NCI-H2196 (cell line): ENCODE measurements around the gene LRRC37B.
"Not testable (repeated sequence)": the region's sequence is repeated elsewhere in the genome, so short reads cannot be mapped to it uniquely, and the experiment has no call there.

ENCODE experiments used
- DNase-seq: peaks from one replicate; lab custom pipeline; 2025; ENCODE audit not compliant: unreplicated experiment; lab: John Stamatoyannopoulos, UW

The LRRC37B gene

DNA sequence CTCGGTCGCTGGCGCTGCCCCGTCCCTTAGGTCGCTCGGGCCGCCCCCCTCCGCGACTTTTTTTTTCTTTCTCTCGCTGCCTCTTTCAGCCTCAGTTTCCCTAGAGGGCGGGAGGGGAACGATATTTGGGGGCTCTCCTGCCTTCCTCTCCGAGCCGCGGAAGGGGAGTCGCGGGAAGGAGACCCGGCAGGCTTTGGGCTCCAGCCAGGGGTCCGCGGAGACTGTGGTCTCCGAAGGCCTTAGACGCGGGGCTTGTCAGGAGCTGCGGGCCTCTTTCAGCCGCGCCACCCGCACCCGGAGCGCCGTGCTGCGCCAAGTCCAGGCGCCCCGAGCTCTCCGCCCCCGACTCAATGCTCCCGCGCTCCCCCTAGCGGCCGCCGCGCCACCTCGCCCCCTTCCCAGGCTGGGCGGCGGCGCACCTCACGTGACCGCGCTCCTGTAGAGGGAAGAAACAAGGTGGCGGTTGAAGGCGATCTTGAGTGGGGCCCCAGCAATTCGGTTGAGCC, at the start of gene LRRC37B:
LRRC37B (plus strand) TSS at position 427 of the 506 bp plus-strand sequence. CDS start 14,010 bp downstream, outside the sequence.
- DNase-seq, result peak; percentile 48

DNA sequence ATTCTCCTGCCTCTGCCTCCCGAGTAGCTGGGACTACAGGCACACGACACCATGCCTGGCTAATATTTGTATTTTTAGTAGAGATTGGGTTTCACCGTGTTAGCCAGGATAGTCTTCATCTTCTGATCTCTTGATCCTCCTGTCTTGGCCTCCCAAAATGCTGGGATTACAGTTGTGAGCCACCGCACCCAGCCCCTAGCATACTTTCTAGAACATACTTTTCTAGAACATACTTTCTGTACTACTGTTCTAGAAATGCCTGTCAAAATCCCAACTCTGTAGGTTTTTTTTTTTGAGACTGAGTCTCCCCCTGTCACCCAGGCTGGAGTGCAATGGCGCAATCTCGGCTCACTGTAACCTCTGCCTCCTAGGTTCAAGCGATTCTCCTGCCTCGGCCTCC, 43.1 kb upstream of the LRRC37B start:
- not testable (repeated sequence) for DNase-seq

DNA sequence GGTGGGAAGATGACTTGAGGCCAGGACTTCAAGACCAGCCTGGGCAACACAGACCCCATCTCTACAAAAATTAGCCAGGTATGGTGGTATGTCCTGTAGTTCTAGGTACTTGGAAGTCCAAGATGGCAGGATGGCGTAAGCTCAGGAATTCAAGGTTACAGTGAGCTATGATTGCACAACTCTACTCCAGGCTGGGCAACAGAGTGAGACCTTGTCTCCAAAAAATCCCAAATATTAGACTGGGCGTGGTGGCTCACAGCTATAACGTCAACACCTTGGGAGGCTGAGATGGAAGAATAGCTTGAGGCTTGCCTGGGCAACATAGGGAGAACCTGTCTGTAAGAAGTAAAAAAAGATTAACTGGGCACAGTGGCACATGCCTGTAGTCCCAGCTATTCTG, 39.5 kb upstream of the LRRC37B start:
- DNase-seq, result no peak

DNA sequence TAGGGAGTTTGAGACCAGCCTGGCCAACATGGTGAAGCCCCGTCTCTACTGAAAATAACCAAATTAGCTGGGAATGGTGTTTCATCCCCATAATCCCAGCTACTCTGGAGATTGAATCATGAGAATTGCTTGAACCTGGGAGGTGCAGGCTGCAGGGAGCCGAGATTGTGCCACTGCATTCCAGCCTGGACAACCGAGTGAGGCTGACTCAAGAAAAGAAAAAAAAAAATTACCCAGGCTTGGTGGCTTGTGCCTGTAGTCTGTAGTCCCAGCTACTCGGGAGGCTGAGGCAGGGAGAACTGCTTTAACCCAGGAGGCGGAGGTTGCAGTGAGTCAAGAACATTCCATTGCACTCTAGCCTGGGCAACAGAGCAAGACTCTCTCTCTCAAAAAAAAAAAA, 36.8 kb upstream of the LRRC37B start:
- DNase-seq, result not testable (repeated sequence)

DNA sequence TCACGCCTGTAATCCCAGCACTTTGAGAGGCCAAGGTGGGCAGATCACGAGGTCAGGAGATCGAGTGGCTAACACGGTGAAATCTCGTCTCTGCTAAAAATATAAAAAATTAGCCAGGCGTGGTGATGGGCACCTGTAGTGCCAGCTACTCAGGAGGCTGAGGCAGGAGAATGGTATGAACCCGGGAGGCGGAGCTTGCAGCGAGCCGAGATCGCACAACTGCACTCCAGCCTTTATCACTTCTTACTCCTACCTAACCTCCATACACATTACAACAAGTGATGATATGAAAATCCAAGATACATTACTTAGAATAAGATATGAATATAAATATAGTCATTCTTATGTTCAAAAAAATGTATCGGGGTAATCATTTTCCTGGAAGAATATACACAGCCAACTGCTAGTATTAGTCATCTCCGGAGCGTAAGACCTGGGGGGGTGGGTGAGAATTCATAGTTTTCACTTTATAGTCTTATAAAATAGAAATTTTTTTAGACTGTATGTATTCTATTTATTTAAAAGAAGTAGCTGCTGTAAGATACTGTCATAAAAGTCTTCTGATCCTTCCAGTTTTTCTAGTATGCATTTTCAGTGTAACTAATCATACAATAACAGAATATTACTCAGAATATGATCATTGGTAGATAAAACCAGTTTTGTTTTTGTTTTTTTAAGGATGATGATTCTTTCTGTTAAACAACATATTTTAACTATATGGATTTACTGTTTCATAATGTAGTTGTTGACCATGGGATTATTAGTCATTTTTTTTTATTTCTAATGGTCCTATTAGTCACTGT, 32.7 kb upstream of the LRRC37B start:
- DNase-seq, result not testable (repeated sequence)

DNA sequence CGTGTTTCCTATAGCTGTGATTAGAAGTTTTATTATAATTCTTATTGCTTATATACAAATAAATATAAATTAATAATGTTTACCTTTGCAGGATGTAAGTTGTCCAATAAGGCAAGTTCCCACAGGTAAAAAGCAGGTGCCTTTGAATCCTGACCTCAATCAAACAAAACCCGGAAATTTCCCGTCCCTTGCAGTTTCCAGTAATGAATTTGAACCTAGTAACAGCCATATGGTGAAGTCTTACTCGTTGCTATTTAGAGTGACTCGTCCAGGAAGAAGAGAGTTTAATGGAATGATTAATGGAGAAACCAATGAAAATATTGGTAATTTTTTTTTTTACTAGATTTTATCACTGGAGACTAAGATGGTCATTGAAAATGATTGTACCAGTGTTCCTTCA, 31.8 kb upstream of the LRRC37B start:
- not testable (repeated sequence) for DNase-seq

DNA sequence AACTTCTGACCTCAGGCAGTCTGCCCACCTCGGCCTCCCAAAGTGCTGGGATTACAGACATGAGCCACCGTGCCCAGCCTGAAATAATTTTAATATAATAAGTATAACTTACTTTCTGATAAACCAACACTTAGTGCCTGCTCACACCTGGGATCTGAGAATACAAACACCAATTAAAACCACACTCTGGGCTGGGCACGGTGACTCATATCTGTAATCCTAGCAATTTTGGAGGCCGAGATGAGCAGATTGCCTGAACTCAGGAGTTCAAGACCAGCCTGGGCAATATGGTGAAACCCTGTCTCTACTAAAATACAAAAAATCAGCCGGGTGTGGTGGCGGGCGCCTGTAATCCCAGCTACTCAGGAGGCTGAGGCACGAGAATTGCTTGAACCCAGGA, 15.4 kb upstream of the LRRC37B start:
- DNase-seq, result not testable (repeated sequence)

DNA sequence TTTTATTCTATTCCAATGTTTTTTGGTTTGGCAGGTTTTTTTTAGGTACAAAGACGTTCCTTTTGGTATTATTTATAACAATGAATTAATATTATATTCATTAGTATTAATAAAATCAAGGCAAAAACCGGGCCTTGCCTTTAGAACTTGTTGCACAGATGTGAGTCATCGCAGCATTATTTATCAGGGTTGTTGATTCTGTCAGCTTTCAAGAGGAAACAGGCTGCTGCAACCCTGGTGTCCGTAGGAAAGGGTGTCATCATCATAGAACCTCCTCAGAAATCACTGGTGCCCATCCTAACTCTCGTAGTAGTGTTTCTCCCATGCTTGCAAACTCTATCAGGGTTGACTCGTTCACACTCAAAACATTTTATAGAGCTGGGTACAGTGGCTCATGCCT, 10.2 kb upstream of the LRRC37B start:
- DNase-seq, result no peak

DNA sequence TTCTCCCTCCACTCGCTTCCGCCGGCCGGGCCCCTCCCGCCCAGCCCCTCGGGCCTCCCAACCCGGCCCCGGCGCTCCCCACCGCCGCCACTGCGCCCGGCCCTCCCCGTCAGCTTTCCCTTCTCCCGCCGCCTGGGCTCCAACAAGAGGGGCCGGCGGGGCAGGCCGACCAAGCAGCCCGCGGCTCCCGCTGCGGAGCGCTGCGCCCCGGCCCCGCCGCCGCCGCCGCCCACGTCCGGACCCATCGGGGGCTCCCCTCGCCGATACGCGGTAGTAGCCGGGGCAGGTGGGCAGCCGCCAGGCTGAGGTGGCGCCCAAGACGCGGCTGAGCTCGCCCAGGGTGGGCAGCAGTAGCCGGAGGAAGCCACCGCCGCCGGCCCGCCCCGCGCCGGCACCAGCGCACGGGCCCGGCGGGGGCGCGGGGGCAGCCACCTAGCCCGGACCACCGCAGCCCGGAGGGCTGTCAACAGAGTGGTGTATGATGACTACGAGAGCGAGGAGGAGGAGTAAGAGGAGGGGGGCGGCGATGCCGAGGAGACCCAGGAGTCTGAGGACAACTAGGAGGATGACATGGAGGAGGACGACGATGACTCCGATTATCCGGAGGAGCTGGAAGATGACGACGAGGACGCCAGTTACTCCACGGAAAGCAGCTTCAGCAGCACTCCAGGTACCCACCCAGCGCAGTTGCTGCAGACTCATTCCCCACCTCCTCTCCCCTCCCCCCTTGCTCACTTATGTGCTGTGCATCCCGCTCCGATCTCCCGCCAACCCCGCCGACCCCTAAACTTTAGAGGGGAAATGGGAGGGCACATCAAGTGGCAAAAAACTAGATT, 498 bp downstream of the LRRC37B start:
- DNase-seq, result no peak

DNA sequence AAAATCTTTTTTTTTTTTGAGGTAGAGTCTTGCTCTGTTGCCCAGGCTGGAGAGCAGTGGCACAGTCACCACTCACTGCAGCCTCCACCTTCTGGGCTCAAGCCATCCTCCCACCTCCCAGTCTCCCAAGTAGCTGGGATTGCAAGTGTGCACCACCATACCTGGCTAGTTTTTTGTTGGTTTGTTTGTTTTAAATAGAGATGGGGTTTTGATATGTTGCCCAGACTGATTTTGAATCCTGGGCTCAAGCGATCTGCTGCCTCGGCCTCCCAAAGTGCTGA, 2.0 kb downstream of the LRRC37B start:
- no peak for DNase-seq

DNA sequence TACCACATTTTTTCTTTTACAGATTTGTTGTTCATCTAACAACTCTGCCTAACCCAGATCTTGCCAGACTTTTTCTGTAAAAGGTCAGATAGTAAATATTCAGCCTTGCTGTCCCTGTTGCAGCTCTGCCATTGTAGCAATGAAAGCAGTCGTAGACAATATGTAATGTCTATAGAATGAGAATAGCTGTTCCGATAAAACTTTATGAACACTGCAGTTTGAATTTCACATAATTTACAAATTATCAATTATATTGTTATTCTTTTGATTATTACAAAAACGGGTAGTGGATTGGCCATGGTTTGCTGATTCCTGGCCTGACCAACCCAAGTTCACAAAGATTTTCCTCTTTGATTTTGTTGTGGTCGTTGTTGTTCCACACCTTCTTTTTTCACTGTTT, 2.9 kb downstream of the LRRC37B start:
- no peak for DNase-seq

DNA sequence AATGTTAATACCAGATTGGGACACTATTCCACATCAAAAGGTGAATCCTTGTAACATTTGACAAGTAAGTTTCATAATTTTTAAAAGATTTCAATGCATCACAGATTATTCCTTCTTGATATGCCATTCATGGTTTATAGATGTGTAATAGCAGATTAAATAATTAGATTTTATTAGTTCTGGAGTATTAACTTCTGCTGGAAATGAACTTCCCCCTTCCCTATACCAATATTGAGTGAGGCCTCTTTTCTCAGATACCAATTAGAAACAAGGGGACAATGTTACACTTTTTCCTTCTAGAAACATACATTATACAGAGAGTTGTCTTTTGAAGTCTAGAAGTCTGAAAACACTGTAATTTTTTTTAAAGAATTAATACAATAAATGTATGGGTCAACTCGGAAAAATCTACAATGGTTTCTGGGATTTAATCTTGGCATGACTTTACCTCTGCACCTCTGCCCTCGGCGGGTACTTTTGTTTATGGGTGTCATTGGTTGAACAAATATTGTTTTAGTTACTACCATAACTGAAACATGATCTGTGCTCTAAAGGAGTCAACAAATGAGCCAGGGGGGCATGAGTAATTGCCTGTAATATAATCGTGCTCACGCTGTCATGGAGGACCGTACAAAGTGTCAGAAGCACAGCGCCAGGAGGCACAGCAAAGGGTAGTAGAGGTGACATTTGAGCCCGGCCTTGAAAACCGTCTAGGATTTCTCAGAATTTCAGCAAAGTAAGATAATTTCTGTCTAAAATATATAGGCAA, 8.2 kb downstream of the LRRC37B start:
- DNase-seq, result peak; percentile 50

DNA sequence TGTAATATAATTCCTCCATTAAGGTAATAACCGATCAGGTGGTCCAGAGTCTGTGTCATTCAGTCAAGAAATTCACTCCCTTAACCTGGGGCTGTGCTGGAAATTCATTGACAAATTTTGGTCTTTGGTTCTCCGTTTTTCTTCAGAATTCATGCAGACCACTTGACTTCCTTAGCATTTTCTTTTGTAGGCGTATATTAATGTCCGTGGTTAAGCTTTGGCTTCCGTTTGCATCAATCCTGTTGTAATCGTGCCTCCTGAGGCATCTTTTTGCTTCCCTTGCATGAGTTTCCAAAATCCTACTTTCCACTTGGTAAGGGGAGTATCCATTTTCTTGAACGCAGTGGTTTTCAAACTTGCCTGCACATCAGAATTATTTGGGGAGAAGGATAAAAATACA, 9.0 kb downstream of the LRRC37B start:
- DNase-seq, result no peak

DNA sequence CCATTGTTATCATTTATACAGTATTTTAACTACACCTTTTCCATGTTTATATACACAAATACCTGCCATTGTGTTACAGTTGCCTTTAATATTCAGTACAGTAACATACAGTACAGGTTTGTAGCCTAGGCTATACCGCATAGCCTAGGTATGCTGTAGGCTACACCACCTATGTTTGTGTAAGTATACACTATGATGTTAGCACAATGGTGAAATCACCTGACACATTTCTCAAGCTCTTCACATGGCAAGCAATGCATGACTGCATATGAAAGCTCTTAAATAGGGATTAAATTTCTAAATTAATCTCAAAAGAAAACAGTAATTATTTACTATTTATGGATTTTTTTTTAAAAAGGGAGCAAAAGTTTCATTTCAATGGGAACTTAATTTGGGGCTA, 12.0 kb downstream of the LRRC37B start:
- DNase-seq, result no peak

DNA sequence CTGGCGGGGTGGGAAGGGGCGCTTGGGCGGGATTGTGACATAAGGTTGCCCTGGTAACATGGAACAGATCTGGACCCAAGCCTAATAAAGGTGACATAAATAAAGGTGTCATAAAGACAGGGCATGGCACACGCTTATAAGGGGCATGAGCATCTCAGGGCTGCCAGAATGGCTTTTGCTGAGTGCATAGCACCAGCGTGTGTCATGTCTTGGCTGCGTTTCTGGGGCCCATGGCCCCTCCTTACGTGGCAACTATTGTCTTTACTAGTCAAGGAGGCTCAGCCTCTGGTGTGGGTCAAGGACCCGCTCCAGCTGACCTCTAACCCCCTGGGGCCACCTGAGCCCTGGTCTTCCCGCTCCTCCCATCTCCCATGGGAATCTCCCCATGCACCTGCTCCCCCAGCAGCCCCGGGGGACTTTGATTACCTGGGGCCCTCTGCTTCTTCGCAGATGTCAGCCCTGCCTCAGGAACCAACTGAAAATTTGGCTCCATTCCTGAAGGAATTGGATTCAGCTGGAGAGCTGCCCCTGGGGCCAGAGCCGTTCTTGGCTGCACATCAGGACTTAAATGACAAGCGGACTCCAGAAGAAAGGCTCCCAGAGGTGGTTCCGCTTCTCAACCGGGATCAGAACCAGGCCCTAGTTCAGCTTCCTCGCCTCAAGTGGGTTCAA, 13.9 kb downstream of the LRRC37B start:
- DNase-seq, result no peak

DNA sequence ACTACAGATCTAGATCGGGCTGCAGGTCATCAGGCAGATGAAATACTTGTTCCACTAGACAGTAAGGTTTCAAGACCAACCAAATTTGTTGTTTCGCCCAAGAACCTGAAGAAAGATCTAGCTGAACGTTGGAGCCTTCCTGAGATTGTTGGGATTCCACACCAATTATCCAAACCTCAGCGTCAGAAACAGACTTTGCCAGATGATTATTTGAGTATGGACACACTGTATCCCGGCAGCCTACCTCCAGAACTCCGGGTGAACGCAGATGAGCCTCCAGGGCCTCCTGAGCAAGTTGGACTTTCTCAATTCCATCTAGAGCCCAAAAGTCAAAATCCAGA, 14.4 kb downstream of the LRRC37B start:
- no peak for DNase-seq

DNA sequence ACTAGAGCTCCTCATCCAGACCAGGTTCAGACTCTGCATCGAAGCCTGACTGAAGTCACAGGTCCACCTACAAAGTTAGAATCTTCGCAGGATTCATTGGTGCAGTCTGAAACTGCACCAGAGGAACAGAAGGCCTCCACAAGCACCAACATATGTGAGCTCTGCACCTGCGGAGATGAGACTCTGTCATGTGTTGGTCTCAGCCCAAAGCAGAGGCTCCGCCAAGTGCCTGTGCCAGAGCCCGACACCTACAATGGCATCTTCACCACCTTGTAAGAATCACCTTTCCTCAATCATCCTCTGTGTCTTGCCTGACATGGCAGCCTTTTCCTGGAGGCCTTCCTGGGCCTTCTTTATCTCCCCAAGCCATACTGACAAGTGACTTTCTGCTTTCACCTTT, 15.4 kb downstream of the LRRC37B start:
- not testable (repeated sequence) for DNase-seq

DNA sequence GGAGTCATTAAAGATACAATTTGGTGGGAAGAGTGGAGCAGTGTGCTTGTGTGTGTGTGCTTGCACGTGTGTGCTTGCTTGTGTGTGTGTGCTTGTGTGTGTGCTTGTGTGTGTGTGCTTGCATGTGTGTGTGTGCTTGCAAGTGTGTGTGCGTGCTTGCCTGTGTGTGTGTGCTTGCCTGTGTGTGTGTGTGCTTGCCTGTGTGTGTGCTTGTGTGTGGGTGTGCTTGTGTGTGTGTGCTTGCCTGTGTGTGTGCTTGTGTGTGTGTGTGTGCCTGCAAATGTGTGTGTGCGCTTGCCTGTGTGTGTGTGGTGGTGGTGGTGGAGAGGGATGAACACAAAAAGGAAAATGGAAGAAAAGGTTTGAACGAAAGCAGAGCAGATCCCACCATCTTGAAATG, 20.1 kb downstream of the LRRC37B start:
- not testable (repeated sequence) for DNase-seq

DNA sequence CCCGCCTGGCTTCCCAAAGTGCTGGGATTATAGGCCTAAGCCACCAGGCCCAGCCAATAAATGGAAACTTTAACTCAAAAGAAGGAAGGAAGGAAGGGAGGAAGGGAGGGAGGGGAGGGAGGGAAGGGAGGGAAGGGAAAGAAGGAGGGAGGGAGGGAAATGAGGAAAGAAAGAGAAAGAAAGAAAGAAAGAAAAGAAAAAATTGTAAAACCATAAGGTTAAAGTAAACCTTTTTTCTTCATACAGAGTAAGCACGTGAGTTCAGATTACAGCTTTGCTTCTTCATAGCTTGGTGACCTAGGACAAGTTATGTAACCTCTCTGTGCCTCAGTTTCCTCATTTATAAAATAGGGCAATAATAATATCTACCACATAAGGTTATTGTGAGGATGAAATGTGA, 26.0 kb downstream of the LRRC37B start:
- DNase-seq, result no peak

DNA sequence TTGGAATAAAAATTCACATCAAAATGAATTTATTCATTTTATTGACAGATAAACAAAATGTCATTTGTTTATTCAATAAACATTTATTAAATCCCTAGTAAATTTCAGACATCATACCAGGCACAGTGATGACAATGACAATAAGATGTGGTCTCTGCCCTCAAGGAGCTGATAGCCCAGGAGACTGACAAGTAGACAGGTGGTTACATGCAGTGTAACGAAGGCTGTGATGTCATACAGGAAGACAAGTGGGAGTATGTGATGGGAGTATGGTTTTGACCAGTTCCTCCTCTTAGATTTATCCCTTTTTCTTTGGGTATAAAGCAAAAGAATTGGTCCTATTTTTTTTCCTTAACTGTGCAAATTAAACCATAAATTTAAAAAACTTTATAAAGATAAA, 26.6 kb downstream of the LRRC37B start:
- not testable (repeated sequence) for DNase-seq

DNA sequence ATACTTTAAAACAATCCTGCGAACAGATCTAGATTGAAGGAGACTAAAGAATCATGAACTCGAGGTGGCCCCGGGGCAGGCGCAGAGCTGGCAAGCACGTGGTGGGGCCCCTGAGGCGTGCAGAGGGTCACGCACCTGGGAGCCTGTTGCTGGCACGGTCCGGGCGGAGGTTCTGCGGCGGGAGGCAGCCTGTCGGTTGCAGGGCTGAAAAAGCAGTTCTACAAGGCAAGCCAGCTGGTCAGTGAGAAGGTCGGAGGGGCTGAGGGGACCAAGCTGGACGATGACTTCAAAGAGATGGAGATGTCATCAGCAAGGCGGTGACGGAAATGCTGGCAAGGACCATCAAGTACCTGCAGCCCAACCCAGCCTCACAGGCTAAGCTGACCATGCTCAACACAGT, 33.1 kb downstream of the LRRC37B start:
- not testable (repeated sequence) for DNase-seq
